ENCODE data around the gene SPOCK1.

SPOCK1 gene

GRCh38 chr5:137085206-137085605 lies 413.9 kb downstream of the SPOCK1 start:
- Histone ChIP-seq H3K4me3 (ENCODE audit: low read depth in 1 of 2, low read length in 1 of 2) (no peak overlapping the region), H3K36me3 (no peaks in the 10 kb centered on the region), H3K27me3 (no peaks in the 10 kb centered on the region), H3K9me3 (no peaks in the 10 kb centered on the region), H3K4me1 (ENCODE audit: control insufficient read depth in 1 of 2, insufficient read depth in 1 of 2, low read depth in 1 of 2, low read length in 1 of 2) (no peaks in the 10 kb centered on the region), H3K27ac (no peak overlapping the region)
- TF ChIP-seq CTCF (IDR thresholded peaks at IDR 0.05), result no peak

GRCh38 chr5:137084016-137084415 lies 415.1 kb downstream of the SPOCK1 start:
- Histone ChIP-seq H3K36me3 (no peaks in the 10 kb centered on the region), H3K27me3 (no peaks in the 10 kb centered on the region), H3K4me1 (ENCODE audit: control insufficient read depth in 1 of 2, insufficient read depth in 1 of 2, low read depth in 1 of 2, low read length in 1 of 2) (no peaks in the 10 kb centered on the region), H3K9me3 (no peaks in the 10 kb centered on the region), H3K27ac (no peak overlapping the region), H3K4me3 (ENCODE audit: low read depth in 1 of 2, low read length in 1 of 2) (no peak overlapping the region)
- no peak for TF ChIP-seq CTCF (IDR thresholded peaks at IDR 0.05)

GRCh38 chr5:137082951-137083350 lies 416.2 kb downstream of the SPOCK1 start:
- Histone ChIP-seq H3K36me3 (no peaks in the 10 kb centered on the region), H3K27me3 (no peaks in the 10 kb centered on the region), H3K4me3 (ENCODE audit: low read depth in 1 of 2, low read length in 1 of 2) (no peak overlapping the region), H3K4me1 (ENCODE audit: control insufficient read depth in 1 of 2, insufficient read depth in 1 of 2, low read depth in 1 of 2, low read length in 1 of 2) (no peaks in the 10 kb centered on the region), H3K9me3 (no peaks in the 10 kb centered on the region), H3K27ac (no peak overlapping the region)
- TF ChIP-seq CTCF (IDR thresholded peaks at IDR 0.05), result no peak

- no peaks in the 10 kb centered on the region for H3K4me1 ChIP-seq (ENCODE audit: control insufficient read depth in 1 of 2, insufficient read depth in 1 of 2, low read depth in 1 of 2, low read length in 1 of 2)
- H3K4me3 ChIP-seq (ENCODE audit: low read depth in 1 of 2, low read length in 1 of 2), result no peak overlapping the region
- H3K9me3 ChIP-seq, result no peaks in the 10 kb centered on the region
- no peak for TF ChIP-seq CTCF (IDR thresholded peaks at IDR 0.05)
- H3K36me3 ChIP-seq, result no peaks in the 10 kb centered on the region
- H3K27me3 ChIP-seq, result no peaks in the 10 kb centered on the region
- no peak overlapping the region for H3K27ac ChIP-seq
These were observed 420.9 kb downstream of the SPOCK1 start for GRCh38 chr5:137078171-137078665.

- no peaks in the 10 kb centered on the region for H3K9me3 ChIP-seq
- H3K27ac ChIP-seq, result no peak overlapping the region
- no peaks in the 10 kb centered on the region for H3K27me3 ChIP-seq
- no peaks in the 10 kb centered on the region for H3K4me1 ChIP-seq (ENCODE audit: control insufficient read depth in 1 of 2, insufficient read depth in 1 of 2, low read depth in 1 of 2, low read length in 1 of 2)
- no peak overlapping the region for H3K4me3 ChIP-seq (ENCODE audit: low read depth in 1 of 2, low read length in 1 of 2)
- no peaks in the 10 kb centered on the region for H3K36me3 ChIP-seq
- no peak for TF ChIP-seq CTCF (IDR thresholded peaks at IDR 0.05)
These were observed 423.8 kb downstream of the SPOCK1 start for GRCh38 chr5:137075163-137075970.
